WERI-Rb-1 (cell line): ENCODE results near the gene ADAM22.

ENCODE experiments used
- DNase-seq: peaks from one replicate; pipeline ENCODE4 v3.0.0-alpha.2; 2020
- H3K27ac ChIP-seq: fragments of 250-450 bp; sonication (Bioruptor Pico); 2 replicates; pipeline ENCODE4 v1.5.1; 2020; ENCODE audit warnings: mild to moderate bottlenecking, moderate library complexity
- H3K27me3 ChIP-seq: fragments of 250-450 bp; sonication (Bioruptor Pico); 2 replicates; pipeline ENCODE4 v1.5.1; 2021; ENCODE audit warnings: mild to moderate bottlenecking, low read depth, moderate library complexity; ENCODE audit not compliant: insufficient read depth, severe bottlenecking
- H3K36me3 ChIP-seq: fragments of 250-450 bp; sonication (Bioruptor Pico); 2 replicates; pipeline ENCODE4 v1.5.1; 2020; ENCODE audit warnings: mild to moderate bottlenecking, moderate library complexity
- H3K4me3 ChIP-seq: 2 replicates; pipeline ENCODE4 v1.5.1; 2011; ENCODE audit warnings: low read depth, mild to moderate bottlenecking, control low read depth, low read length
- H3K9me3 ChIP-seq: fragments of 250-450 bp; sonication (Bioruptor Pico); 2 replicates; pipeline ENCODE4 v1.5.1; 2021; ENCODE audit warnings: mild to moderate bottlenecking, moderate library complexity; ENCODE audit not compliant: severe bottlenecking
- TF ChIP-seq, protein P1 (sequence below): IDR thresholded peaks from 2 replicates; pipeline ENCODE4 v1.5.1; 2011; ENCODE audit warnings: low read depth, mild to moderate bottlenecking, control low read depth, inconsistent platforms, low read length

The ADAM22 gene

DNA sequence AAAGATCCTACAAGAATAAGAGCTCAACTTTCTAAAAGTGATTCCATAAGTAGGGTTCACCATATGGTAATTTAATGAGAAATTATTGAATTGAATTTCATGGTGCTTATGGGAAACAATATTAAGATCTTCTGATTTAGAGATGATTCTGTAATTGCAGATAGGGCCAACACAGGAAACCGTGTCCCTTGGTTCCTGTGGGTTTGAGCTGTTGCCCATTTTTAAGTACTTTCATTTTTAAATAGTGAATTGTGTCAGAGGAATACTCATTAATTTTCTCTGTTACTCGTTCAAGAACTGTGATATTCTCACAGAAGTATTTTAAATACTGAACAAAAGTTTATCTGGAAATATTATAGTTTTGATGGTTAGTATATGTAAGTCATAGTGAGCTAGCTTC is 156.6 kb downstream of the ADAM22 start:
- Histone ChIP-seq H3K9me3 (no peaks in the 10 kb centered on the region), H3K4me3 (no peak overlapping the region)
- TF ChIP-seq, protein P1, sequence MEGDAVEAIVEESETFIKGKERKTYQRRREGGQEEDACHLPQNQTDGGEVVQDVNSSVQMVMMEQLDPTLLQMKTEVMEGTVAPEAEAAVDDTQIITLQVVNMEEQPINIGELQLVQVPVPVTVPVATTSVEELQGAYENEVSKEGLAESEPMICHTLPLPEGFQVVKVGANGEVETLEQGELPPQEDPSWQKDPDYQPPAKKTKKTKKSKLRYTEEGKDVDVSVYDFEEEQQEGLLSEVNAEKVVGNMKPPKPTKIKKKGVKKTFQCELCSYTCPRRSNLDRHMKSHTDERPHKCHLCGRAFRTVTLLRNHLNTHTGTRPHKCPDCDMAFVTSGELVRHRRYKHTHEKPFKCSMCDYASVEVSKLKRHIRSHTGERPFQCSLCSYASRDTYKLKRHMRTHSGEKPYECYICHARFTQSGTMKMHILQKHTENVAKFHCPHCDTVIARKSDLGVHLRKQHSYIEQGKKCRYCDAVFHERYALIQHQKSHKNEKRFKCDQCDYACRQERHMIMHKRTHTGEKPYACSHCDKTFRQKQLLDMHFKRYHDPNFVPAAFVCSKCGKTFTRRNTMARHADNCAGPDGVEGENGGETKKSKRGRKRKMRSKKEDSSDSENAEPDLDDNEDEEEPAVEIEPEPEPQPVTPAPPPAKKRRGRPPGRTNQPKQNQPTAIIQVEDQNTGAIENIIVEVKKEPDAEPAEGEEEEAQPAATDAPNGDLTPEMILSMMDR: no peak

DNA sequence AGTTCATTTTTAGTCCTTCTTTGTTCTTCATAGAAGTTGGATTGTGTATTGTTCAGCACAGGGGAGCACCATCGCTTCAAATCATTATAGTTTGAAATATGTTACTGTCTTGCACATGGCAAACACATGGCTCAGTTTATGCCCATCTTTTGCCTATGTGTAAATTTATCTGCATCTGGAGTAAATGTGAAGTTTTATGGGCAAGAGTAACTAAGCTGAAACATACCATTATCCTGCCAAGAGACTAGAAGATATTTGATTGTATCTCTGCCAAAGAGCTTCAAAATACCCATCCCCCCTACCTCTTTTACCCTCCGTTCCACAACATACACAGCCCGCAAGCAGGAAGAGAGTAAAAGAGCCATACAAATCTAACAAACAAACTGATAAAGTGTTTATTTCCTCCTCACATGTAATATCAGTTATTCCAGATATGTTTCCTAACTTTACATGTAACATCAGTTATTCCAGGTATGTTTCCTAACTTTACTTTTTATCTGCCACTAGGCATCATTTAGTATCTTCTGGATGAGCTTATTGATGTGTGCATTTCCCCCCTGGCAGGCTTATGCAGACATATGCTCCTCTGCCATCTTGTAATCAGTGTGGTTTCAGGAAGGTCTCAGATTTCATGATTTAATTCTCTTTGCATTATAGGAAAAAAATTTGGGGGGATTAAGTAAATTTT is 158.1 kb downstream of the ADAM22 start:
- H3K4me3 ChIP-seq: no peak overlapping the region
- TF ChIP-seq, protein P1: no peak
- H3K9me3 ChIP-seq: no peaks in the 10 kb centered on the region
- DNase-seq: no peak
- H3K27me3 ChIP-seq: no peaks in the 10 kb centered on the region
- H3K27ac ChIP-seq: no peak overlapping the region
- no peaks in the 10 kb centered on the region for H3K36me3 ChIP-seq

More for the DNA sequence above, 156.6 kb downstream of the ADAM22 start:
- Histone ChIP-seq H3K27ac (no peak overlapping the region), H3K27me3 (no peaks in the 10 kb centered on the region), H3K36me3 (no peaks in the 10 kb centered on the region)
- DNase-seq: no peak

DNA sequence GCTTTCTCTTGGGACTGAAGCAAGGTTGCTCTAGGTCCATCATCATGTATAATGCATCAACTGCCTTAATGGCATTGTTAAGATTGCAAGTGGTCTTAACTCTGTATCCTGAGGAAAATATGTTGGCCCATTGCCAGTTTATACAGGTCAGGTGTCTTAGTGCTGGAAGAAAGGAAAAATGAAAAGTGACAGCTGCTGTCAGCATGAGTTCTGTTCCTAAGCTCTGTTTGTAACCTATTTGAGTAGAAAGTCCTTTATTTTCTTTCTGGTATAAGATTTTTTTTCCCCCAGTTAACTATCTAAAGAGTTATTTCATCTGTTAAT is 158.6 kb downstream of the ADAM22 start:
- H3K27me3 ChIP-seq: no peaks in the 10 kb centered on the region
- TF ChIP-seq, protein P1: no peak
- H3K4me3 ChIP-seq: no peak overlapping the region
- no peaks in the 10 kb centered on the region for H3K9me3 ChIP-seq
- no peak for DNase-seq
- H3K36me3 ChIP-seq: no peaks in the 10 kb centered on the region
- no peak overlapping the region for H3K27ac ChIP-seq

DNA sequence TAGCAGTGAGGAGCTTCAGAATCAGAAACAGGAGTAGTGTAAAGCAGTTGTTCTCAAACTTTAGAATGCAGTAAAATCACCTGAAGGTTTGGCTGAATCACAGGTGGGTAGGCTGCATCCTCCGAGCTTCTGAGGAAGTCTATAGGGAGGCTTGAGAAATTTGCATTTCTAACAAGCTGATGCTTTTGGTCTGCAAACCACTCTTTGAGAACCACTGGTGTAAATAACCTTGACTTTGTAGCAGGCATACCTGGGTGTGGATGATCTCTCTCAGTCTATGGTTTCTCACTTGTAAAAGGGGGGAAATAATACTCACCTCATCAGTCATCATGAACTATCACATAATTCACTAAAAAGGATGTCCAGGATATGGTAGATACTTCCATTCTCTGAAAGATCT is 167.7 kb downstream of the ADAM22 start:
- no peak overlapping the region for H3K27ac ChIP-seq
- no peak for DNase-seq
- TF ChIP-seq, protein P1: no peak
- no peaks in the 10 kb centered on the region for H3K27me3 ChIP-seq
- H3K9me3 ChIP-seq: no peaks in the 10 kb centered on the region
- H3K36me3 ChIP-seq: no peaks in the 10 kb centered on the region
- no peak overlapping the region for H3K4me3 ChIP-seq

DNA sequence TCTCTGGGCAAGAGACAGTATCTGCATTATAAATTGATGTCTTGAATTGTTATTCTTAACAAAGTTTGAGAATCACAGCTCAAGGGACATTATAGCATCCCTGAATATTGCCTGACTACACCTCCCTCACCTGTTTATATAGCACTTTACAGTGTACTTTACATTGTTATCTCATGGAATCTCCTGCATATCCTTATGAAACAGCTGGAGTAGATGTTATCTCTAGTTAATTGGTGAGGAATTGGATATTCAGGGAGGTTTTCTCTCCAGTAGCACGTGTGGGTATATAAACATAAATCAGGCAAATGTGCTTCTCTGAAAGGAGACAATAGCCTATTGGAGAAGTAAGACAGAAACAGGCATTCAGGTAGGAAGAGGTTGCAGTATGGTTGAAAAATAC is 168.6 kb downstream of the ADAM22 start:
- H3K27ac ChIP-seq: no peak overlapping the region
- H3K9me3 ChIP-seq: no peaks in the 10 kb centered on the region
- no peak overlapping the region for H3K4me3 ChIP-seq
- H3K27me3 ChIP-seq: no peaks in the 10 kb centered on the region
- DNase-seq: no peak
- TF ChIP-seq, protein P1: no peak
- H3K36me3 ChIP-seq: no peaks in the 10 kb centered on the region

DNA sequence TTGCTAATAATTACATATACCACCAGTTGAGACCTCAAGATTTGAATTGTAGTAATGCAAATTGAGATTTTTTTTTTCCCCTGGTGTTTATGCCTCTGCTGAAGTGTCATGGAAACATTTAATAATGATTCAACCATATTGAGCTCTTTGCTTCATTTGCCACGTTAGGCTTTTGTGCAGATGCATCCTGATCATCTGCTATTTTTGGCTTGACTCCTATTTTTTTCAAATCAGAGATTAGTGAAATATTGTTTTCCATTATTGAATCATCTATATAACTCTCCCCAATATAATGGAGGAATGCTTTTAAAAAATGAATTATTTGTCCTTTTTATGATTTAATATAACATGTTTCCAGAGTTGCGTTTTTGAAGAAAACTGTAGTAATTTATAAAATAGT is 170.7 kb downstream of the ADAM22 start:
- no peak for DNase-seq
- TF ChIP-seq, protein P1: no peak
- Histone ChIP-seq H3K27ac (no peak overlapping the region), H3K4me3 (no peak overlapping the region), H3K27me3 (no peaks in the 10 kb centered on the region), H3K9me3 (no peaks in the 10 kb centered on the region), H3K36me3 (no peaks in the 10 kb centered on the region)
